IMR-90 (cell line): ENCODE data around the gene DEFB129. TPM values are rescaled to one million over a fixed set of nuclear protein-coding genes. Genes with fewer than 3 reads are reported as not detected.

Experiments
- polyA plus RNA-seq, 3 experiments: library from polyadenylated mRNA; depleted of rRNA; stranded (reverse); fragments of >200 nt; gene quantifications; 2 replicates each; pipeline ENCODE4 v1.2.3, GENCODE V29; 2012; ENCODE audit warnings: low replicate concordance in 1 of 3
- total RNA-seq: library from RNA; depleted of rRNA; stranded (reverse); fragments of >200 nt; gene quantifications from 2 replicates; pipeline ENCODE4 v1.2.3, GENCODE V29; 2012; rRNA removed

Gene DEFB129
- total and polyA plus RNA-seq, 2 of the 4 experiments (the other 2 are of a cell fraction) = not detected

Other genes with a start within 250 kb of the DEFB129 start
- gene DEFB125, start 139.6 kb upstream of the DEFB129 start, total RNA-seq = not detected in 2 replicates
- gene DEFB125, start 139.6 kb upstream of the DEFB129 start, polyA plus RNA-seq (2012; rRNA removed) = not detected in 2 replicates
- gene DEFB126, start 84.7 kb upstream of the DEFB129 start, total RNA-seq = not detected in 2 replicates
- not detected in 2 replicates for gene DEFB126, start 84.7 kb upstream of the DEFB129 start, polyA plus RNA-seq (2012; rRNA removed)
- not detected in 2 replicates for gene DEFB127, start 69.8 kb upstream of the DEFB129 start, total RNA-seq
- gene DEFB127, start 69.8 kb upstream of the DEFB129 start, polyA plus RNA-seq (2012; rRNA removed) = not detected in 2 replicates
- not detected in 2 replicates for gene DEFB128, start 37.5 kb upstream of the DEFB129 start, total RNA-seq
- gene DEFB128, start 37.5 kb upstream of the DEFB129 start, polyA plus RNA-seq (2012; rRNA removed) = not detected in 2 replicates
- gene DEFB132, start 30.5 kb downstream of the DEFB129 start, total RNA-seq = not detected in 2 replicates
- gene DEFB132, start 30.5 kb downstream of the DEFB129 start, polyA plus RNA-seq (2012; rRNA removed) = not detected in 2 replicates
- 1.1 and 2.0 TPM in 2 replicates for gene C20orf96, start 63.5 kb downstream of the DEFB129 start, total RNA-seq
- gene C20orf96, start 63.5 kb downstream of the DEFB129 start, polyA plus RNA-seq (2012; rRNA removed) = 9.4 and 9.8 TPM in 2 replicates
- 10.9 and 13.9 TPM in 2 replicates for gene ZCCHC3, start 70.3 kb downstream of the DEFB129 start, total RNA-seq
- 8.2 and 8.8 TPM in 2 replicates for gene ZCCHC3, start 70.3 kb downstream of the DEFB129 start, polyA plus RNA-seq (2012; rRNA removed)
- gene SOX12, start 98.3 kb downstream of the DEFB129 start, total RNA-seq = 1.1 TPM in 2 replicates
- 6.2 and 6.4 TPM in 2 replicates for gene SOX12, start 98.3 kb downstream of the DEFB129 start, polyA plus RNA-seq (2012; rRNA removed)
- 9.9 and 17.5 TPM in 2 replicates for gene NRSN2, start 119.9 kb downstream of the DEFB129 start, total RNA-seq
- 75.1 and 101 TPM in 2 replicates for gene NRSN2, start 119.9 kb downstream of the DEFB129 start, polyA plus RNA-seq (2012; rRNA removed)
- gene TRIB3, start 153.5 kb downstream of the DEFB129 start, total RNA-seq = 15.0 and 18.5 TPM in 2 replicates
- gene TRIB3, start 153.5 kb downstream of the DEFB129 start, polyA plus RNA-seq (2012; rRNA removed) = 23.2 and 23.4 TPM in 2 replicates
- 29.2 and 29.9 TPM in 2 replicates for gene RBCK1, start 181.0 kb downstream of the DEFB129 start, total RNA-seq
- gene RBCK1, start 181.0 kb downstream of the DEFB129 start, polyA plus RNA-seq (2012; rRNA removed) = 84.2 and 89.4 TPM in 2 replicates
- 36.7 and 42.8 TPM in 2 replicates for gene TBC1D20, start 235.3 kb downstream of the DEFB129 start, total RNA-seq
- gene TBC1D20, start 235.3 kb downstream of the DEFB129 start, polyA plus RNA-seq (2012; rRNA removed) = 38.2 and 39.1 TPM in 2 replicates